HepG2 (cell line): Measurements from ENCODE around the gene AHNAK. TPM values are rescaled to one million over a fixed set of nuclear protein-coding genes. Genes with fewer than 3 reads are reported as not detected.

ENCODE experiments used
- ATAC-seq: fragments of 200-7000 bp; cut with Tn5 transposase; 3 replicates; pipeline ENCODE4 v1.9.1; 2020; ENCODE audit warnings: mild to moderate bottlenecking, moderate library complexity
- BruUV-seq: library from RNA; stranded (reverse); fragments of 400-500 nt; replicated peaks from 2 replicates; lab custom pipeline; 2021; lab: Mats Ljungman, UMichigan
- CTCF ChIA-PET: fragments of 300-600 bp; formaldehyde crosslinking; extraction: SDS; loops from one replicate; lab custom pipeline; 2021; ENCODE audit warnings: low total read pairs, inconsistent platforms, low intra/inter-chr PET ratio; lab: Yijun Ruan, JAX
- POLR2A ChIA-PET: fragments of 350-600 bp; sonication (Branson Sonifier 250); formaldehyde crosslinking; loops from one replicate; lab custom pipeline; 2020; ENCODE audit warnings: antibody characterized with exemption, inconsistent platforms; lab: Yijun Ruan, JAX
- DNase-seq: peaks from one replicate; pipeline ENCODE4 v3.0.0-alpha.2; 2015; ENCODE audit warnings: low spot score
- FAIRE-seq: peaks from 3 replicates; lab custom pipeline; 2011; peaks lifted over from hg19 to GRCh38; lab: Jason Lieb, UNC
- H2AFZ ChIP-seq: one replicate; pipeline ENCODE4 v1.6.1; 2011; ENCODE audit warnings: low read length, inconsistent platforms
- H3K27ac ChIP-seq: fragments of 300-600 bp; 3 replicates; pipeline ENCODE4 v1.8.0; 2011; ENCODE audit warnings: mixed run types, mild to moderate bottlenecking, mixed read lengths, low read length, inconsistent platforms; ENCODE audit not compliant: insufficient read depth; ENCODE audit errors: extremely low read length
- H3K27me3 ChIP-seq, 2 experiments: fragments of 200-600 bp in 1 of 2; 2 replicates in 1 of 2; 3 replicates in 1 of 2; pipeline versions ENCODE4 v1.6.0 to v1.8.0; 2011; ENCODE audit warnings: low read length in 2 of 2, mild to moderate bottlenecking in 2 of 2, moderate library complexity in 2 of 2, inconsistent platforms in 1 of 2; ENCODE audit not compliant: insufficient read depth in 2 of 2, control insufficient read depth in 1 of 2
- H3K36me3 ChIP-seq, 2 experiments: fragments of 200-600 bp in 1 of 2; replicated peaks in 1 of 2; 2 replicates in 1 of 2; 3 replicates in 1 of 2; pipeline versions ENCODE4 v1.5.1 to v1.8.0; 2011; ENCODE audit warnings: low read length in 2 of 2, inconsistent platforms in 1 of 2; ENCODE audit not compliant: insufficient read depth in 2 of 2, control insufficient read depth in 1 of 2
- H3K4me1 ChIP-seq: 2 replicates; pipeline ENCODE4 v1.5.1; 2012; ENCODE audit warnings: low read length, inconsistent platforms; ENCODE audit not compliant: insufficient read depth
- H3K4me2 ChIP-seq: 2 replicates; pipeline ENCODE4 v1.6.0; 2011; ENCODE audit warnings: low read depth, low read length, inconsistent platforms
- H3K4me3 ChIP-seq, 3 experiments: fragments of 200-600 bp in 1 of 3; sonication (generic), shearing (Covaris generic) in 1 of 3; replicated peaks in 1 of 3; 2 replicates each; pipeline ENCODE4 v1.5.1; 2011 to 2016; ENCODE audit warnings: low read length in 3 of 3, inconsistent platforms in 2 of 3, low read depth in 2 of 3, mild to moderate bottlenecking in 2 of 3, control low read depth in 1 of 3, mixed read lengths in 1 of 3; ENCODE audit not compliant: insufficient read depth in 1 of 3
- H3K79me2 ChIP-seq: one replicate; pipeline ENCODE4 v1.6.1; 2011; ENCODE audit warnings: low read length, inconsistent platforms; ENCODE audit not compliant: insufficient read depth
- H3K9ac ChIP-seq: 2 replicates; pipeline ENCODE4 v1.6.0; 2011; ENCODE audit warnings: mild to moderate bottlenecking, low read depth, low read length, inconsistent platforms; ENCODE audit not compliant: insufficient read depth
- H3K9me3 ChIP-seq: 2 replicates; pipeline ENCODE4 v1.5.1; 2012; ENCODE audit warnings: mild to moderate bottlenecking, low read length
- H4K20me1 ChIP-seq: 2 replicates; pipeline ENCODE4 v1.6.0; 2011; ENCODE audit warnings: inconsistent platforms, mild to moderate bottlenecking, low read length, moderate library complexity; ENCODE audit not compliant: insufficient read depth
- CREB1 ChIP-seq, 2 experiments: fragments of 450-650 bp in 1 of 2; IDR thresholded peaks; 2 replicates each; pipeline ENCODE4 v1.6.1; 2016 to 2017; ENCODE audit warnings: control low read depth in 1 of 2, mild to moderate bottlenecking in 1 of 2, missing compliant biosample characterization in 1 of 2, missing genetic modification characterization in 1 of 2
- CTCF ChIP-seq: sonication (generic); formaldehyde crosslinking; IDR thresholded peaks from 2 replicates; pipeline ENCODE4 v1.5.0; 2020; ENCODE audit warnings: mild to moderate bottlenecking, missing genetic modification reagents, moderate library complexity
- KDM1A ChIP-seq: IDR thresholded peaks from 2 replicates; pipeline ENCODE4 v1.6.1; 2016; ENCODE audit warnings: missing compliant biosample characterization
- RBM39 ChIP-seq: fragments of 200-400 bp; formaldehyde crosslinking; IDR thresholded peaks from one replicate; pipeline ENCODE4 v1.6.1; 2018; ENCODE audit warnings: antibody characterized with exemption, mild to moderate bottlenecking, low read depth, low read length; ENCODE audit not compliant: poor library complexity, severe bottlenecking
- SIX1 ChIP-seq: sonication (generic); formaldehyde crosslinking; IDR thresholded peaks from 2 replicates; pipeline ENCODE4 v1.4.0; 2020; ENCODE audit warnings: missing genetic modification reagents, borderline replicate concordance
- SP140L ChIP-seq: sonication (generic); formaldehyde crosslinking; IDR thresholded peaks from 2 replicates; pipeline ENCODE4 v1.4.0; 2020; ENCODE audit warnings: missing genetic modification reagents, borderline replicate concordance
- ZNF230 ChIP-seq: sonication (generic); formaldehyde crosslinking; IDR thresholded peaks from 2 replicates; pipeline ENCODE4 v1.4.0; 2020; ENCODE audit warnings: mild to moderate bottlenecking, missing genetic modification reagents
- ZNF615 ChIP-seq: sonication (generic); formaldehyde crosslinking; IDR thresholded peaks from 2 replicates; pipeline ENCODE4 v1.5.0; 2020; ENCODE audit warnings: mild to moderate bottlenecking, missing genetic modification reagents, borderline replicate concordance
- ZNF709 ChIP-seq: sonication (generic); formaldehyde crosslinking; IDR thresholded peaks from 2 replicates; pipeline ENCODE4 v1.5.0; 2020; ENCODE audit warnings: mild to moderate bottlenecking, missing genetic modification reagents
- WGBS: methylation state at CpG from one replicate; pipeline ENCODE4 v1.1.6; 2017; ENCODE audit warnings: low lambda C conversion rate; 5-methylcytosine and 5-hydroxymethylcytosine counted together
- in situ Hi-C: cut with HindIII; loops from 2 replicates; pipeline ENCODE4 v1.10.0; 2017; ENCODE audit warnings: low pct_unique_long_range_greater_than_20kb; ENCODE audit not compliant: extremely low pct_ligation_motif_present
- intact Hi-C: fragments of 100-400 bp; cut with micrococcal nuclease; formaldehyde crosslinking; loops from one replicate; pipeline ENCODE4 v1.10.0; 2022; ENCODE audit not compliant: unreplicated experiment
- polyA plus RNA-seq, 8 experiments: library from polyadenylated mRNA; depleted of rRNA in 3 of 8; stranded (reverse) in 7 of 8; unstranded in 1 of 8; fragments of >200 nt; fragmentation: Illumina TruSeq in 4 of 8; extraction: Trizol in 4 of 8; gene quantifications; 2 replicates each; pipeline versions ENCODE4 v1.2.1 to v1.2.3, GENCODE V29; 2011 to 2016; ENCODE audit warnings: low read depth in 4 of 8, missing spikeins in 1 of 8, mixed read lengths in 1 of 8; ENCODE audit not compliant: insufficient read depth in 1 of 8
- total RNA-seq, 5 experiments: library from RNA; depleted of rRNA; stranded (reverse); fragments of >200 nt; fragmentation: Illumina TruSeq; extraction: Trizol; gene quantifications; 2 replicates each; pipeline ENCODE4 v1.2.3, GENCODE V29; 2016; ENCODE audit warnings: low read depth in 1 of 5
- TF ChIP-seq, protein P1 (sequence below): sonication (generic); formaldehyde crosslinking; IDR thresholded peaks from 2 replicates; pipeline ENCODE4 v1.9.0; 2021; ENCODE audit warnings: mild to moderate bottlenecking, missing genetic modification reagents
- TF ChIP-seq, protein P2 (sequence below): sonication (generic); formaldehyde crosslinking; IDR thresholded peaks from 2 replicates; pipeline ENCODE4 v1.4.0; 2020; ENCODE audit warnings: missing genetic modification reagents
- TF ChIP-seq, protein P3 (sequence below): sonication (generic); formaldehyde crosslinking; IDR thresholded peaks from 2 replicates; pipeline ENCODE4 v1.8.0; 2022; ENCODE audit warnings: missing genetic modification reagents, low read depth, mild to moderate bottlenecking, borderline replicate concordance

AHNAK gene
- total and polyA plus RNA-seq, 2 of the 13 experiments (the other 11 are each of a cell fraction or from before 2014, with no cell fraction given): 23.4 to 25.0 TPM

DNA sequence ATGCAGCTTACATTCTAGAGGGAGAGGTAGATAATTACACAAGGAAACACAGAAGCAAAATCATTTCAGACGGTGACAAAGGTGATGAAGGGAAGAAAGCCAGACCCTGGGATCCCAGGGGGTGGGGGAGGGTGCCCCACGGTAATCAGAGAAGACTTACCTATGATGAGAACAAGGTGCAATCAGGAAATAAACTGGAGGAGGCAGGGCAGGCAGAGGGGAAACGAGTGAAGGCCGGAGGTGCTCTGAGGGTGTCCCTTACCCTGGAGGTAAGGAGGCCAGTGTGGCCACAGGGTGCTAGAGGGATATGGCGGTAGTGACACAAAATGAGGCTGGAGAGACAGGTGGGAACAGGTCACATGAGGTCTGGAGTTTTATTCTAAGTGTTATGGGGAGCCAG lies 141.7 kb downstream of the AHNAK start:
- ChIA-PET CTCF (no interaction called here), POLR2A (no interaction called here)
- Histone ChIP-seq H3K4me1 (peaks cover 26% of the 10 kb centered on the region), H2AFZ (no peak overlapping the region), H3K27ac (no peak overlapping the region), H3K4me3 (no peak overlapping the region), H3K36me3 (no peaks in the 10 kb centered on the region), H3K27me3 (peaks cover 5 to 34% of the 10 kb centered on the region in 2 experiments; a peak in 4 of 5 replicates), H3K79me2 (no peaks in the 10 kb centered on the region), H3K4me2 (no peak overlapping the region), H4K20me1 (no peaks in the 10 kb centered on the region), H3K9me3 (no peaks in the 10 kb centered on the region), H3K9ac (no peak overlapping the region)
- WGBS: 33% methylated on average over 5 of the region's 5 CpGs
- BruUV-seq: no TSS peak
- intact Hi-C loops (no loop called here), in situ Hi-C loops (no loop called here)
- DNase-seq (no peak), FAIRE-seq (no peak), ATAC-seq (no peak)
- TF ChIP-seq ZNF615 (no peak), ZNF230 (CRISPR knock-in tag) (no peak), SP140L (CRISPR knock-in tag) (no peak), CREB1 (IDR thresholded peaks at IDR 0.05) (no peak), CREB1 (CRISPR knock-in tag; IDR thresholded peaks at IDR 0.05) (no peak), CTCF (CRISPR knock-in tag) (no peak), ZNF709 (CRISPR knock-in tag) (no peak), KDM1A (CRISPR knock-in tag) (no peak), SIX1 (CRISPR knock-in tag) (no peak), RBM39 (no peak)
- TF ChIP-seq, protein P1, sequence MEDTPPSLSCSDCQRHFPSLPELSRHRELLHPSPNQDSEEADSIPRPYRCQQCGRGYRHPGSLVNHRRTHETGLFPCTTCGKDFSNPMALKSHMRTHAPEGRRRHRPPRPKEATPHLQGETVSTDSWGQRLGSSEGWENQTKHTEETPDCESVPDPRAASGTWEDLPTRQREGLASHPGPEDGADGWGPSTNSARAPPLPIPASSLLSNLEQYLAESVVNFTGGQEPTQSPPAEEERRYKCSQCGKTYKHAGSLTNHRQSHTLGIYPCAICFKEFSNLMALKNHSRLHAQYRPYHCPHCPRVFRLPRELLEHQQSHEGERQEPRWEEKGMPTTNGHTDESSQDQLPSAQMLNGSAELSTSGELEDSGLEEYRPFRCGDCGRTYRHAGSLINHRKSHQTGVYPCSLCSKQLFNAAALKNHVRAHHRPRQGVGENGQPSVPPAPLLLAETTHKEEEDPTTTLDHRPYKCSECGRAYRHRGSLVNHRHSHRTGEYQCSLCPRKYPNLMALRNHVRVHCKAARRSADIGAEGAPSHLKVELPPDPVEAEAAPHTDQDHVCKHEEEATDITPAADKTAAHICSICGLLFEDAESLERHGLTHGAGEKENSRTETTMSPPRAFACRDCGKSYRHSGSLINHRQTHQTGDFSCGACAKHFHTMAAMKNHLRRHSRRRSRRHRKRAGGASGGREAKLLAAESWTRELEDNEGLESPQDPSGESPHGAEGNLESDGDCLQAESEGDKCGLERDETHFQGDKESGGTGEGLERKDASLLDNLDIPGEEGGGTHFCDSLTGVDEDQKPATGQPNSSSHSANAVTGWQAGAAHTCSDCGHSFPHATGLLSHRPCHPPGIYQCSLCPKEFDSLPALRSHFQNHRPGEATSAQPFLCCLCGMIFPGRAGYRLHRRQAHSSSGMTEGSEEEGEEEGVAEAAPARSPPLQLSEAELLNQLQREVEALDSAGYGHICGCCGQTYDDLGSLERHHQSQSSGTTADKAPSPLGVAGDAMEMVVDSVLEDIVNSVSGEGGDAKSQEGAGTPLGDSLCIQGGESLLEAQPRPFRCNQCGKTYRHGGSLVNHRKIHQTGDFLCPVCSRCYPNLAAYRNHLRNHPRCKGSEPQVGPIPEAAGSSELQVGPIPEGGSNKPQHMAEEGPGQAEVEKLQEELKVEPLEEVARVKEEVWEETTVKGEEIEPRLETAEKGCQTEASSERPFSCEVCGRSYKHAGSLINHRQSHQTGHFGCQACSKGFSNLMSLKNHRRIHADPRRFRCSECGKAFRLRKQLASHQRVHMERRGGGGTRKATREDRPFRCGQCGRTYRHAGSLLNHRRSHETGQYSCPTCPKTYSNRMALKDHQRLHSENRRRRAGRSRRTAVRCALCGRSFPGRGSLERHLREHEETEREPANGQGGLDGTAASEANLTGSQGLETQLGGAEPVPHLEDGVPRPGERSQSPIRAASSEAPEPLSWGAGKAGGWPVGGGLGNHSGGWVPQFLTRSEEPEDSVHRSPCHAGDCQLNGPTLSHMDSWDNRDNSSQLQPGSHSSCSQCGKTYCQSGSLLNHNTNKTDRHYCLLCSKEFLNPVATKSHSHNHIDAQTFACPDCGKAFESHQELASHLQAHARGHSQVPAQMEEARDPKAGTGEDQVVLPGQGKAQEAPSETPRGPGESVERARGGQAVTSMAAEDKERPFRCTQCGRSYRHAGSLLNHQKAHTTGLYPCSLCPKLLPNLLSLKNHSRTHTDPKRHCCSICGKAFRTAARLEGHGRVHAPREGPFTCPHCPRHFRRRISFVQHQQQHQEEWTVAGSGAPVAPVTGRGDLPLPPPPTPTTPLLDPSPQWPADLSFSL (CRISPR knock-in tag): no peak
- TF ChIP-seq, protein P2, sequence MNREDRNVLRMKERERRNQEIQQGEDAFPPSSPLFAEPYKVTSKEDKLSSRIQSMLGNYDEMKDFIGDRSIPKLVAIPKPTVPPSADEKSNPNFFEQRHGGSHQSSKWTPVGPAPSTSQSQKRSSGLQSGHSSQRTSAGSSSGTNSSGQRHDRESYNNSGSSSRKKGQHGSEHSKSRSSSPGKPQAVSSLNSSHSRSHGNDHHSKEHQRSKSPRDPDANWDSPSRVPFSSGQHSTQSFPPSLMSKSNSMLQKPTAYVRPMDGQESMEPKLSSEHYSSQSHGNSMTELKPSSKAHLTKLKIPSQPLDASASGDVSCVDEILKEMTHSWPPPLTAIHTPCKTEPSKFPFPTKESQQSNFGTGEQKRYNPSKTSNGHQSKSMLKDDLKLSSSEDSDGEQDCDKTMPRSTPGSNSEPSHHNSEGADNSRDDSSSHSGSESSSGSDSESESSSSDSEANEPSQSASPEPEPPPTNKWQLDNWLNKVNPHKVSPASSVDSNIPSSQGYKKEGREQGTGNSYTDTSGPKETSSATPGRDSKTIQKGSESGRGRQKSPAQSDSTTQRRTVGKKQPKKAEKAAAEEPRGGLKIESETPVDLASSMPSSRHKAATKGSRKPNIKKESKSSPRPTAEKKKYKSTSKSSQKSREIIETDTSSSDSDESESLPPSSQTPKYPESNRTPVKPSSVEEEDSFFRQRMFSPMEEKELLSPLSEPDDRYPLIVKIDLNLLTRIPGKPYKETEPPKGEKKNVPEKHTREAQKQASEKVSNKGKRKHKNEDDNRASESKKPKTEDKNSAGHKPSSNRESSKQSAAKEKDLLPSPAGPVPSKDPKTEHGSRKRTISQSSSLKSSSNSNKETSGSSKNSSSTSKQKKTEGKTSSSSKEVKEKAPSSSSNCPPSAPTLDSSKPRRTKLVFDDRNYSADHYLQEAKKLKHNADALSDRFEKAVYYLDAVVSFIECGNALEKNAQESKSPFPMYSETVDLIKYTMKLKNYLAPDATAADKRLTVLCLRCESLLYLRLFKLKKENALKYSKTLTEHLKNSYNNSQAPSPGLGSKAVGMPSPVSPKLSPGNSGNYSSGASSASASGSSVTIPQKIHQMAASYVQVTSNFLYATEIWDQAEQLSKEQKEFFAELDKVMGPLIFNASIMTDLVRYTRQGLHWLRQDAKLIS: no peak
- TF ChIP-seq, protein P3, sequence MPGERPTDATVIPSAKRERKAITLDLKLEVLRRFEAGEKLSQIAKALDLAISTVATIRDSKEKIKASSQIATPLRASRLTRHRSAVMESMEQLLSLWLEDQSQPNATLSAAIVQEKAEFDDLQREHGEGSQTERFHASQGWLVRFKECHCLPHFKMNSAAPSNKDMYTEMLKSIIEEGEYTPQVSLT (CRISPR knock-in tag): no peak
